ENCODE results near the gene CRY2.

The CRY2 gene

GRCh38 chr11:45817191-45817590, 30.1 kb upstream of the CRY2 start:
- no peak for TF ChIP-seq RAD21 (IDR thresholded peaks at IDR 0.05; ENCODE audit: low read depth)
- no peak for TF ChIP-seq YY1 (IDR thresholded peaks at IDR 0.05; ENCODE audit: low read depth)
- no peak for TF ChIP-seq EGR1 (IDR thresholded peaks at IDR 0.05)
- TF ChIP-seq NFIC (IDR thresholded peaks at IDR 0.05), result no peak
- no peak for TF ChIP-seq FOXM1 (IDR thresholded peaks at IDR 0.05; ENCODE audit: borderline replicate concordance, low read depth)
- no peak for TF ChIP-seq REST (IDR thresholded peaks at IDR 0.05; ENCODE audit: low read depth)
- no peak for TF ChIP-seq CEBPB (IDR thresholded peaks at IDR 0.05)
- TF ChIP-seq CREB1 (IDR thresholded peaks at IDR 0.05; ENCODE audit: low read depth), result no peak
- TF ChIP-seq TAF1 (IDR thresholded peaks at IDR 0.05; ENCODE audit: low read depth), result no peak
- no peak for TF ChIP-seq MAX (IDR thresholded peaks at IDR 0.05)
- TF ChIP-seq EP300 (IDR thresholded peaks at IDR 0.05; ENCODE audit: borderline replicate concordance), result no peak
- TF ChIP-seq TCF12 (IDR thresholded peaks at IDR 0.05; ENCODE audit: low read depth), result no peak
- no peak for TF ChIP-seq TEAD4 (IDR thresholded peaks at IDR 0.05)
- no peak for TF ChIP-seq ZBTB7A (IDR thresholded peaks at IDR 0.05; ENCODE audit: low read depth)
- TF ChIP-seq USF1 (IDR thresholded peaks at IDR 0.05), result no peak

- no peak for TF ChIP-seq REST (IDR thresholded peaks at IDR 0.05; ENCODE audit: low read depth)
- no peak for TF ChIP-seq TEAD4 (IDR thresholded peaks at IDR 0.05)
- TF ChIP-seq USF1 (IDR thresholded peaks at IDR 0.05), result no peak
- TF ChIP-seq RAD21 (IDR thresholded peaks at IDR 0.05; ENCODE audit: low read depth), result no peak
- TF ChIP-seq ZBTB7A (IDR thresholded peaks at IDR 0.05; ENCODE audit: low read depth), result no peak
- TF ChIP-seq FOXM1 (IDR thresholded peaks at IDR 0.05; ENCODE audit: borderline replicate concordance, low read depth), result no peak
- TF ChIP-seq MAX (IDR thresholded peaks at IDR 0.05), result no peak
- no peak for TF ChIP-seq TAF1 (IDR thresholded peaks at IDR 0.05; ENCODE audit: low read depth)
- no peak for TF ChIP-seq TCF12 (IDR thresholded peaks at IDR 0.05; ENCODE audit: low read depth)
- no peak for TF ChIP-seq CEBPB (IDR thresholded peaks at IDR 0.05)
- TF ChIP-seq YY1 (IDR thresholded peaks at IDR 0.05; ENCODE audit: low read depth), result no peak
- TF ChIP-seq NFIC (IDR thresholded peaks at IDR 0.05), result no peak
- no peak for TF ChIP-seq CREB1 (IDR thresholded peaks at IDR 0.05; ENCODE audit: low read depth)
- TF ChIP-seq EP300 (IDR thresholded peaks at IDR 0.05; ENCODE audit: borderline replicate concordance), result no peak
- no peak for TF ChIP-seq EGR1 (IDR thresholded peaks at IDR 0.05)
These were observed 28.2 kb upstream of the CRY2 start for GRCh38 chr11:45818961-45819605.

- TF ChIP-seq CEBPB (IDR thresholded peaks at IDR 0.05) (no peak), EGR1 (IDR thresholded peaks at IDR 0.05) (no peak), NFIC (IDR thresholded peaks at IDR 0.05) (no peak), TCF12 (IDR thresholded peaks at IDR 0.05; ENCODE audit: low read depth) (no peak), ZBTB7A (IDR thresholded peaks at IDR 0.05; ENCODE audit: low read depth) (no peak), USF1 (IDR thresholded peaks at IDR 0.05) (no peak), REST (IDR thresholded peaks at IDR 0.05; ENCODE audit: low read depth) (no peak), RAD21 (IDR thresholded peaks at IDR 0.05; ENCODE audit: low read depth) (no peak), YY1 (IDR thresholded peaks at IDR 0.05; ENCODE audit: low read depth) (no peak), EP300 (IDR thresholded peaks at IDR 0.05; ENCODE audit: borderline replicate concordance) (no peak), MAX (IDR thresholded peaks at IDR 0.05) (no peak), TAF1 (IDR thresholded peaks at IDR 0.05; ENCODE audit: low read depth) (no peak), FOXM1 (IDR thresholded peaks at IDR 0.05; ENCODE audit: borderline replicate concordance, low read depth) (no peak), TEAD4 (IDR thresholded peaks at IDR 0.05) (no peak), CREB1 (IDR thresholded peaks at IDR 0.05; ENCODE audit: low read depth) (no peak)
These were observed 26.9 kb upstream of the CRY2 start for GRCh38 chr11:45820211-45820857.
